ENCODE results near the gene CGRRF1. TPM values are rescaled to one million over a fixed set of nuclear protein-coding genes. Genes with fewer than 3 reads are reported as not detected.

Gene CGRRF1
- total and polyA plus RNA-seq, 7 donors = 11.6 to 52.8 (median 21.5) TPM

- TF ChIP-seq CTCF (IDR thresholded peaks at IDR 0.05) (peak in 3 of 4 experiments; percentile 21 to 47 (median 32)), EP300 (IDR thresholded peaks at IDR 0.05) (no peak), POLR2A (IDR thresholded peaks at IDR 0.05) (peak; percentile 38 to 73), POLR2AphosphoS5 (IDR thresholded peaks at IDR 0.05) (peak; percentile 71 to 85 (median 78))
- Histone ChIP-seq H3K36me3 (peaks cover 0 to under 1% (median 0%) of the 10 kb centered on the region in 4 donors), H3K9me3 (no peaks in the 10 kb centered on the region), H3K27ac (peak within 1 kb of the TSS; percentile 94 to 100 (median 98)), H3K4me1 (peaks cover 0 to 42% (median 28%) of the 10 kb centered on the region in 4 donors), H3K27me3 (no peaks in the 10 kb centered on the region), H3K4me3 (peak within 1 kb of the TSS; percentile 50 to 93 (median 74))
- WGBS, 2 donors = 1% methylated on average over 91 of the region's 91 CpGs
- peak; percentile 94 for DNase-seq
- intact Hi-C loops (cut with DNase I) = loop anchor here (1.0 kb wide), 3 partner anchors 86 to 125 kb away; no protein-coding TSS in a partner anchor
These were observed 56.9 kb downstream of the CGRRF1 start, which contains the start of gene SAMD4A for GRCh38 chr14:54566410-54567223. SAMD4A (plus strand) TSS chr14:54567128; CDS start chr14:54567917, 789 bp downstream.

- H3K4me1 ChIP-seq = peaks cover 0 to 48% (median 29%) of the 10 kb centered on the region in 4 donors
- peak overlapping the region; percentile 50 to 93 (median 74) for H3K4me3 ChIP-seq
- 1% methylated on average over 31 of the region's 31 CpGs for WGBS, 2 donors
- H3K27me3 ChIP-seq = no peaks in the 10 kb centered on the region
- TF ChIP-seq POLR2A (IDR thresholded peaks at IDR 0.05) = no peak
- TF ChIP-seq POLR2AphosphoS5 (IDR thresholded peaks at IDR 0.05) = peak in 1 of 4 donors; percentile 4
- TF ChIP-seq CTCF (IDR thresholded peaks at IDR 0.05) = no peak
- DNase-seq = no peak
- H3K9me3 ChIP-seq = peaks cover 0 to 4% (median 0%) of the 10 kb centered on the region in 4 donors
- H3K27ac ChIP-seq = peak overlapping the region; percentile 94 to 100 (median 98)
- peaks cover 0 to 6% (median 2%) of the 10 kb centered on the region in 4 donors for H3K36me3 ChIP-seq
- intact Hi-C loops (cut with DNase I) = loop anchor here (1.0 kb wide), 2 partner anchors 119 to 124 kb away; no protein-coding TSS in a partner anchor
These were observed 57.5 kb downstream of the CGRRF1 start for GRCh38 chr14:54567224-54567638.

- H3K27ac ChIP-seq = peak overlapping the region; percentile 94 to 100 (median 98)
- H3K4me1 ChIP-seq = peaks cover 0 to 49% (median 29%) of the 10 kb centered on the region in 4 donors
- H3K27me3 ChIP-seq = no peaks in the 10 kb centered on the region
- 1% methylated on average over 70 of the region's 70 CpGs for WGBS, 2 donors
- H3K4me3 ChIP-seq = peak overlapping the region; percentile 50 to 93 (median 74)
- peaks cover 0 to 8% (median 3%) of the 10 kb centered on the region in 4 donors for H3K36me3 ChIP-seq
- peaks cover 0 to 6% (median 0%) of the 10 kb centered on the region in 4 donors for H3K9me3 ChIP-seq
- intact Hi-C loops (cut with DNase I) = loop anchor here (1.0 kb wide), 2 partner anchors 118 to 123 kb away; no protein-coding TSS in a partner anchor
- DNase-seq = peak; percentile 86
- TF ChIP-seq POLR2A (IDR thresholded peaks at IDR 0.05) = no peak
- TF ChIP-seq POLR2AphosphoS5 (IDR thresholded peaks at IDR 0.05) = peak; percentile 30 to 61 (median 42)
- TF ChIP-seq CTCF (IDR thresholded peaks at IDR 0.05) = no peak
These were observed 58.2 kb downstream of the CGRRF1 start for GRCh38 chr14:54567639-54568561.

GRCh38 chr14:54568821-54569595 is 59.3 kb downstream of the CGRRF1 start:
- intact Hi-C loops (cut with DNase I) = no loop called here
- no peaks in the 10 kb centered on the region for H3K27me3 ChIP-seq
- DNase-seq = peak; percentile 86
- H3K27ac ChIP-seq = peak overlapping the region; percentile 94 to 100 (median 98)
- peaks cover 0 to 59% (median 35%) of the 10 kb centered on the region in 4 donors for H3K4me1 ChIP-seq
- H3K36me3 ChIP-seq = peaks cover 0 to 12% (median 4%) of the 10 kb centered on the region in 4 donors
- WGBS, 2 donors = 70 to 78% methylated on average over 13 of the region's 13 CpGs
- H3K4me3 ChIP-seq = peak overlapping the region; percentile 50 to 93 (median 74)
- peaks cover 0 to 6% (median 0%) of the 10 kb centered on the region in 4 donors for H3K9me3 ChIP-seq
- TF ChIP-seq EP300 (IDR thresholded peaks at IDR 0.05) = peak in 1 of 4 donors; percentile 47
- TF ChIP-seq POLR2AphosphoS5 (IDR thresholded peaks at IDR 0.05) = peak; percentile 74 to 84 (median 80)
- TF ChIP-seq CTCF (IDR thresholded peaks at IDR 0.05) = no peak
- peak; percentile 14 to 38 for TF ChIP-seq POLR2A (IDR thresholded peaks at IDR 0.05)
